Neural cell (in vitro differentiated cells): ENCODE results near the gene PALD1. TPM values are rescaled to one million over a fixed set of nuclear protein-coding genes. Genes with fewer than 3 reads are reported as not detected.

ENCODE experiments used
- H2AFZ ChIP-seq: fragments of 200-600, 300-800 bp; sonication (generic), shearing (Covaris generic); 2 replicates; pipeline ENCODE4 v1.6.0; 2014; ENCODE audit warnings: low read depth, mild to moderate bottlenecking, antibody characterized with exemption, low read length, moderate library complexity
- H3F3A ChIP-seq: fragments of 200-600 bp; shearing (Covaris generic); 2 replicates; pipeline ENCODE4 v1.6.1; 2016; ENCODE audit warnings: mild to moderate bottlenecking, moderate library complexity, mixed read lengths, antibody characterized with exemption, low read length; ENCODE audit not compliant: insufficient read depth, poor library complexity, severe bottlenecking
- H3K27ac ChIP-seq: fragments of 200-600, 300-800 bp; sonication (generic), shearing (Covaris generic); 2 replicates; pipeline ENCODE4 v1.5.1; 2014; ENCODE audit warnings: mild to moderate bottlenecking, low read length, moderate library complexity
- H3K27me3 ChIP-seq: fragments of 300-800, 200-600 bp; sonication (generic), shearing (Covaris generic); 2 replicates; pipeline ENCODE4 v1.6.0; 2014; ENCODE audit warnings: mild to moderate bottlenecking, low read depth, low read length, moderate library complexity; ENCODE audit not compliant: insufficient read depth
- H3K36me3 ChIP-seq: fragments of 300-800, 200-600 bp; sonication (generic), shearing (Covaris generic); 2 replicates; pipeline ENCODE4 v1.5.1; 2014; ENCODE audit warnings: mild to moderate bottlenecking, antibody characterized with exemption, low read length, moderate library complexity; ENCODE audit not compliant: insufficient read depth
- H3K4me2 ChIP-seq: fragments of 300-800, 200-600 bp; sonication (generic), shearing (Covaris generic); 2 replicates; pipeline ENCODE4 v1.6.0; 2014; ENCODE audit warnings: mild to moderate bottlenecking, low read length
- H3K4me3 ChIP-seq: fragments of 300-800, 200-600 bp; sonication (generic), shearing (Covaris generic); 2 replicates; pipeline ENCODE4 v1.5.1; 2014; ENCODE audit warnings: mild to moderate bottlenecking, low read length, moderate library complexity
- H3K79me2 ChIP-seq: fragments of 200-600 bp; shearing (Covaris generic); replicated peaks from 2 replicates; pipeline ENCODE4 v1.6.0; 2014; ENCODE audit warnings: mild to moderate bottlenecking, low read length, moderate library complexity; ENCODE audit not compliant: insufficient read depth
- H3K9ac ChIP-seq: fragments of 300-800, 200-600 bp; sonication (generic), shearing (Covaris generic); 2 replicates; pipeline ENCODE4 v1.6.1; 2016; ENCODE audit warnings: mild to moderate bottlenecking, low read length, mixed read lengths
- H3K9me2 ChIP-seq: fragments of 200-600 bp; shearing (Covaris generic); 2 replicates; pipeline ENCODE4 v1.6.1; 2016; ENCODE audit warnings: mild to moderate bottlenecking, low read length, mixed read lengths; ENCODE audit not compliant: insufficient read depth
- H3K9me3 ChIP-seq: fragments of 200-600, 300-800 bp; sonication (generic), shearing (Covaris generic); 2 replicates; pipeline ENCODE4 v1.6.1; 2016; ENCODE audit warnings: mild to moderate bottlenecking, mixed run types, low read length, moderate library complexity, mixed read lengths
- H4K20me1 ChIP-seq: fragments of 200-600 bp; shearing (Covaris generic); 2 replicates; pipeline ENCODE4 v1.6.1; 2016; ENCODE audit warnings: mild to moderate bottlenecking, mixed run types; ENCODE audit not compliant: insufficient read depth
- CTCF ChIP-seq: fragments of 450-650 bp; IDR thresholded peaks from 2 replicates; pipeline ENCODE4 v1.5.1; 2014; ENCODE audit warnings: antibody characterized with exemption, mild to moderate bottlenecking, moderate library complexity; ENCODE audit not compliant: poor library complexity, severe bottlenecking
- EP300 ChIP-seq: fragments of 450-650 bp; conservative IDR thresholded peaks from 2 replicates; pipeline ENCODE4 v1.6.1; 2014; ENCODE audit warnings: antibody characterized with exemption, mild to moderate bottlenecking, moderate library complexity; ENCODE audit not compliant: poor library complexity, severe bottlenecking
- MXI1 ChIP-seq: fragments of 450-650 bp; conservative IDR thresholded peaks from 2 replicates; pipeline ENCODE4 v1.6.1; 2014; ENCODE audit warnings: antibody characterized with exemption, mild to moderate bottlenecking; ENCODE audit not compliant: poor library complexity, severe bottlenecking
- POLR2AphosphoS5 ChIP-seq: IDR thresholded peaks from 2 replicates; pipeline ENCODE4 v1.6.1; 2012
- REST ChIP-seq: IDR thresholded peaks from 2 replicates; pipeline ENCODE4 v1.6.1; 2012; ENCODE audit warnings: borderline replicate concordance
- TAF1 ChIP-seq: IDR thresholded peaks from 2 replicates; pipeline ENCODE4 v1.6.1; 2012; ENCODE audit warnings: low read depth
- polyA plus RNA-seq: library from polyadenylated mRNA; depleted of rRNA; stranded (reverse); fragments of >200 nt; gene quantifications from 2 replicates; pipeline ENCODE4 v1.2.3, GENCODE V29; 2014

PALD1 gene
- polyA plus RNA-seq, 1 donor from 2014 or later, result 1.1 TPM

- Histone ChIP-seq H3K27me3 (no peaks in the 10 kb centered on the region), H3K36me3 (no peaks in the 10 kb centered on the region), H3K4me2 (no peak overlapping the region), H2AFZ (no peak overlapping the region), H4K20me1 (no peaks in the 10 kb centered on the region), H3K27ac (no peak overlapping the region), H3K79me2 (no peaks in the 10 kb centered on the region), H3K9me2 (no peaks in the 10 kb centered on the region), H3K9ac (no peak overlapping the region), H3K4me3 (no peak overlapping the region), H3K9me3 (no peaks in the 10 kb centered on the region), H3F3A (no peaks in the 10 kb centered on the region)
- TF ChIP-seq REST, result no peak
Observed at GRCh38 chr10:70583669-70584037, 105.1 kb downstream of the PALD1 start.

- Histone ChIP-seq H3K27me3 (no peaks in the 10 kb centered on the region), H3F3A (no peaks in the 10 kb centered on the region), H2AFZ (no peak overlapping the region), H3K4me2 (no peak overlapping the region), H4K20me1 (no peaks in the 10 kb centered on the region), H3K4me3 (no peak overlapping the region), H3K9me3 (no peaks in the 10 kb centered on the region), H3K36me3 (no peaks in the 10 kb centered on the region), H3K9ac (no peak overlapping the region), H3K27ac (no peak overlapping the region), H3K9me2 (no peaks in the 10 kb centered on the region), H3K79me2 (no peaks in the 10 kb centered on the region)
- TF ChIP-seq CTCF (no peak), POLR2AphosphoS5 (no peak), MXI1 (no peak), TAF1 (no peak), REST (no peak), EP300 (no peak)
Observed at GRCh38 chr10:70584366-70584765, 105.8 kb downstream of the PALD1 start.
